Ectodermal cell (in vitro differentiated cells): ENCODE results near the gene CHN2.

Source experiments
- H3K27ac ChIP-seq: 2 replicates; pipeline ENCODE4 v1.7.0; 2013; ENCODE audit warnings: mild to moderate bottlenecking, low read depth, low read length; ENCODE audit not compliant: insufficient read depth, poor library complexity, severe bottlenecking
- H3K27me3 ChIP-seq: 2 replicates; pipeline ENCODE4 v1.7.0; 2013; ENCODE audit warnings: mild to moderate bottlenecking, low read length; ENCODE audit not compliant: insufficient read depth, control insufficient read depth, poor library complexity, severe bottlenecking
- H3K36me3 ChIP-seq: one replicate; pipeline ENCODE4 v1.7.0; 2013; ENCODE audit warnings: low read length; ENCODE audit not compliant: control insufficient read depth, insufficient read depth
- H3K4me1 ChIP-seq: one replicate; pipeline ENCODE4 v1.7.0; 2013; ENCODE audit warnings: low read length; ENCODE audit not compliant: control insufficient read depth, insufficient read depth
- H3K4me3 ChIP-seq: 2 replicates; pipeline ENCODE4 v1.7.0; 2013; ENCODE audit warnings: low read depth, low read length, control low read depth; ENCODE audit not compliant: insufficient read depth
- H3K9me3 ChIP-seq: 2 replicates; pipeline ENCODE4 v1.7.0; 2013; ENCODE audit warnings: mild to moderate bottlenecking, low read length, moderate library complexity; ENCODE audit not compliant: control insufficient read depth
- WGBS, 2 experiments: methylation state at CpG; one replicate each; pipeline ENCODE4 v1.1.7; 2013; ENCODE audit warnings: missing lambda C conversion rate in 2 of 2; 5-methylcytosine and 5-hydroxymethylcytosine counted together

The CHN2 gene

GRCh38 chr7:29421010-29421956 is 226.7 kb downstream of the CHN2 start:
- 89 to 92% methylated on average over 12 of the region's 12 CpGs for WGBS, 2 experiments
- Histone ChIP-seq H3K9me3 (no peaks in the 10 kb centered on the region), H3K27me3 (no peaks in the 10 kb centered on the region), H3K36me3 (no peaks in the 10 kb centered on the region), H3K4me1 (no peaks in the 10 kb centered on the region), H3K4me3 (no peak overlapping the region), H3K27ac (no peak overlapping the region)

DNA sequence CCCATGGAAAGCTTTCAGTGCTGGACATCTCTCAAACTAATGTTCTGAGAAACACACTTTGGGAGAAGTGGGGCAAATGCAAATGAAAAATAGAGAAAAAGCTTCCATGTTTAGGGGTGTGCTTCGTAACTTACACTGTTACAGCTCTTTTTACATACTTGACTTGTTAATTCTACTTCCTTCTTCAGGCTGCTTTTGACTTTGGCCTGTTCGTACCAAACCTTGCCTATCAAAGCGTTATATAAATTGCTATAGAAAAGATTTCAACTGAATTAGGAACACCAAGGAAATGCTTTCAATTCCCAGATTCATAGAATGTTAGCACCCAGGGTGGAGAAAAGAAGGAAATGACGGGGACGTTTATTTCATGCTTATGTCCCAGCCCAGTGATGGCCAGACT is 228.3 kb downstream of the CHN2 start:
- H3K9me3 ChIP-seq, result no peaks in the 10 kb centered on the region
- no peaks in the 10 kb centered on the region for H3K4me1 ChIP-seq
- no peaks in the 10 kb centered on the region for H3K27me3 ChIP-seq
- H3K27ac ChIP-seq, result no peak overlapping the region
- H3K36me3 ChIP-seq, result no peaks in the 10 kb centered on the region
- no peak overlapping the region for H3K4me3 ChIP-seq
- 85 to 87% methylated on average over 3 to 5 of the region's 5 CpGs for WGBS, 2 experiments

- Histone ChIP-seq H3K4me3 (no peak overlapping the region), H3K4me1 (no peaks in the 10 kb centered on the region)
- 93 to 94% methylated on average over 6 to 7 of the region's 7 CpGs for WGBS, 2 experiments
These were observed 229.9 kb downstream of the CHN2 start for GRCh38 chr7:29424295-29424983.

GRCh38 chr7:29424984-29425309 is 230.4 kb downstream of the CHN2 start:
- Histone ChIP-seq H3K27ac (no peak overlapping the region), H3K36me3 (no peaks in the 10 kb centered on the region), H3K4me1 (no peaks in the 10 kb centered on the region), H3K27me3 (no peaks in the 10 kb centered on the region), H3K4me3 (no peak overlapping the region), H3K9me3 (no peaks in the 10 kb centered on the region)
- 90 to 91% methylated on average over 3 of the region's 3 CpGs for WGBS, 2 experiments

More at GRCh38 chr7:29424295-29424983, 229.9 kb downstream of the CHN2 start:
- Histone ChIP-seq H3K27me3 (no peaks in the 10 kb centered on the region), H3K36me3 (no peaks in the 10 kb centered on the region), H3K27ac (no peak overlapping the region), H3K9me3 (no peaks in the 10 kb centered on the region)

DNA sequence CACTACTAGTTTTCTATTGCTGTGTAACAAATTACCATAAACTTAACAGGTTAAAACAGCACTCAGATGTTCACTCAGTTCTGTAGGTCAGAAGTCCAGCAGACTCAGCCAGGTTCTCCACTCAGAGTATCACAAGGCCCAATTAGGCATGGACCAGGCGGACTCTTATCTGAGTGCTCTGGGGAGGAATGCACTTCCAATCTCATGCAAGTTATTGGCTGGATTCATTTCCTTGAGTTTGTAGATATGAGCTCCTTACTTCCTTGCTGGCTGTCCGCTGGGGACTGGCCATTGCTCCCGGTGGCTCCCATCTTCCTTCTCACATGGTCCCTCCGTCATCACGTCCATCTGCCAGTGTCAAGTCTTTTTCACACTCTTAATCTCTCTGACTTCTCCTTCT is 232.0 kb downstream of the CHN2 start:
- Histone ChIP-seq H3K4me1 (no peaks in the 10 kb centered on the region), H3K36me3 (no peaks in the 10 kb centered on the region), H3K4me3 (no peak overlapping the region), H3K27ac (no peak overlapping the region), H3K9me3 (no peaks in the 10 kb centered on the region), H3K27me3 (no peaks in the 10 kb centered on the region)
- WGBS, 2 experiments, result 95 to 96% methylated on average over 5 of the region's 5 CpGs

DNA sequence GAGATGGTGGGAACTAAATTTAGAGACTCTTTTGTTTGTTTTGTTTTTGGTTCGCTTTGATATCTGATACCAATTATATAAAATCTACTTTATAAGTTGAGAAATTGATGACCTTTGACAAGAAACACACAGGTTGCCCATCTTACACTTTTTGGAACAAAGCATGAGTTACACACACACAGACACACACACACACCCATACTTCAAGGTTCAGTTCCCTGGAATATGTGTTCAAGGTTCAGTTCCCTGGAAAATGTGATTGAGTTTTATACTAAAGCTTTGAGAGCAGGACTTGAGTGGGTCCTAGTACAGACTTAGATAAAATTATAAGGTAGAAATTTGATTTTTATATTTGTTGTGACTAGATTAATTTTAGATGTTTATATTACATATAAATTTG is 234.8 kb downstream of the CHN2 start:
- no peaks in the 10 kb centered on the region for H3K36me3 ChIP-seq
- no peaks in the 10 kb centered on the region for H3K27me3 ChIP-seq
- H3K9me3 ChIP-seq, result no peaks in the 10 kb centered on the region
- no peak overlapping the region for H3K4me3 ChIP-seq
- WGBS, 2 experiments, result no CpG with 5 or more reads among the region's 1 CpG
- H3K4me1 ChIP-seq, result no peaks in the 10 kb centered on the region
- H3K27ac ChIP-seq, result no peak overlapping the region

GRCh38 chr7:29430279-29430949 is 235.8 kb downstream of the CHN2 start:
- Histone ChIP-seq H3K27me3 (no peaks in the 10 kb centered on the region), H3K36me3 (no peaks in the 10 kb centered on the region), H3K27ac (no peak overlapping the region), H3K4me3 (no peak overlapping the region), H3K4me1 (no peaks in the 10 kb centered on the region), H3K9me3 (no peaks in the 10 kb centered on the region)
- WGBS, 2 experiments, result 91 to 93% methylated on average over 7 to 8 of the region's 8 CpGs

GRCh38 chr7:29431686-29432085 is 237.1 kb downstream of the CHN2 start:
- Histone ChIP-seq H3K4me1 (no peaks in the 10 kb centered on the region), H3K4me3 (no peak overlapping the region), H3K36me3 (no peaks in the 10 kb centered on the region), H3K27ac (no peak overlapping the region), H3K27me3 (no peaks in the 10 kb centered on the region), H3K9me3 (no peaks in the 10 kb centered on the region)
- 93 to 94% methylated on average over 3 of the region's 3 CpGs for WGBS, 2 experiments

DNA sequence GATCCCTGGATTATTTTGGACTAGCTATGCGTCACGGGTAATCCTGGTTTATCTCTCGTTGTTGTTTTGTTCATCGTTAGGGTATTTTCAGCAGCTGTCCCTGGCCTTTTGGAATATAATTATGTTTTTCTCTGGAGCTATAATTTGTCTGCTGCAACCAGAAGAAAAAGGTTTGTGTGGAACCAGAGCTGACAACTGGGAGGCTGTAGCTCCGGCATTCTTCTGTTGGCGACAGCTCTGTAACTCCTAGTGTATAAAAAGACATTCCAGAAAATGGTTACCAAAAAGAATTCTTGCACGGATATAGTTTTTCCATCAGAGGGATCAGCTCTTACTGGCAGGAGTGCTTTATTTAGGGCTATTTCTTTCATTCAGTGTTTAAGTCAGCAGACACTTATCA is 238.1 kb downstream of the CHN2 start:
- H3K4me3 ChIP-seq, result no peak overlapping the region
- 96 to 97% methylated on average over 7 of the region's 7 CpGs for WGBS, 2 experiments
- no peaks in the 10 kb centered on the region for H3K27me3 ChIP-seq
- H3K9me3 ChIP-seq, result no peaks in the 10 kb centered on the region
- H3K36me3 ChIP-seq, result no peaks in the 10 kb centered on the region
- H3K27ac ChIP-seq, result no peak overlapping the region
- no peaks in the 10 kb centered on the region for H3K4me1 ChIP-seq

GRCh38 chr7:29434380-29434768 is 239.8 kb downstream of the CHN2 start:
- H3K27ac ChIP-seq, result no peak overlapping the region
- 83 to 94% methylated on average over 2 of the region's 2 CpGs for WGBS, 2 experiments
- no peaks in the 10 kb centered on the region for H3K36me3 ChIP-seq
- no peaks in the 10 kb centered on the region for H3K9me3 ChIP-seq
- no peak overlapping the region for H3K4me3 ChIP-seq
- H3K4me1 ChIP-seq, result no peaks in the 10 kb centered on the region
- no peaks in the 10 kb centered on the region for H3K27me3 ChIP-seq
